ENCODE measurements around the gene GMEB2.
"Not testable (repeated sequence)": the region's sequence is repeated elsewhere in the genome, so short reads cannot be mapped to it uniquely, and the experiment has no call there.

Gene GMEB2

GRCh38 chr20:63656451-63656850 is 29.6 kb upstream of the GMEB2 start:
- H3K9ac ChIP-seq (ENCODE audit: low read depth, low read length) = no peak overlapping the region
- peaks cover 31% of the 10 kb centered on the region for H3K4me1 ChIP-seq (ENCODE audit: control insufficient read depth, insufficient read depth, low read length)
- H3K27me3 ChIP-seq (ENCODE audit: control insufficient read depth, insufficient read depth, low read length) = no peaks in the 10 kb centered on the region

GRCh38 chr20:63655249-63655648 is 28.3 kb upstream of the GMEB2 start:
- no peaks in the 10 kb centered on the region for H3K9me3 ChIP-seq (replicated peaks; ENCODE audit: low read length)

More at GRCh38 chr20:63656451-63656850, 29.6 kb upstream of the GMEB2 start:
- Histone ChIP-seq H3K36me3 (ENCODE audit: insufficient read depth, low read length) (peaks cover 10% of the 10 kb centered on the region), H3K4me3 (ENCODE audit: low read length) (no peak overlapping the region), H3K4me2 (ENCODE audit: low read length) (no peak overlapping the region), H3K9me3 (replicated peaks; ENCODE audit: low read length) (no peaks in the 10 kb centered on the region)

GRCh38 chr20:63653974-63654668 is 27.2 kb upstream of the GMEB2 start:
- no peaks in the 10 kb centered on the region for H3K36me3 ChIP-seq (ENCODE audit: insufficient read depth, low read length)
- H3K9ac ChIP-seq (ENCODE audit: low read depth, low read length) = peak overlapping the region; percentile 35
- H3K4me2 ChIP-seq (ENCODE audit: low read length) = peak overlapping the region; percentile 74
- no peaks in the 10 kb centered on the region for H3K9me3 ChIP-seq (replicated peaks; ENCODE audit: low read length)
- no peak overlapping the region for H3K4me3 ChIP-seq (ENCODE audit: low read length)
- no peaks in the 10 kb centered on the region for H3K27me3 ChIP-seq (ENCODE audit: control insufficient read depth, insufficient read depth, low read length)
- peaks cover 25% of the 10 kb centered on the region for H3K4me1 ChIP-seq (ENCODE audit: control insufficient read depth, insufficient read depth, low read length)

More at GRCh38 chr20:63655249-63655648, 28.3 kb upstream of the GMEB2 start:
- no peak overlapping the region for H3K4me2 ChIP-seq (ENCODE audit: low read length)
- no peaks in the 10 kb centered on the region for H3K27me3 ChIP-seq (ENCODE audit: control insufficient read depth, insufficient read depth, low read length)
- no peak overlapping the region for H3K9ac ChIP-seq (ENCODE audit: low read depth, low read length)
- peaks cover 31% of the 10 kb centered on the region for H3K4me1 ChIP-seq (ENCODE audit: control insufficient read depth, insufficient read depth, low read length)
- H3K4me3 ChIP-seq (ENCODE audit: low read length) = no peak overlapping the region
- H3K36me3 ChIP-seq (ENCODE audit: insufficient read depth, low read length) = no peaks in the 10 kb centered on the region

DNA sequence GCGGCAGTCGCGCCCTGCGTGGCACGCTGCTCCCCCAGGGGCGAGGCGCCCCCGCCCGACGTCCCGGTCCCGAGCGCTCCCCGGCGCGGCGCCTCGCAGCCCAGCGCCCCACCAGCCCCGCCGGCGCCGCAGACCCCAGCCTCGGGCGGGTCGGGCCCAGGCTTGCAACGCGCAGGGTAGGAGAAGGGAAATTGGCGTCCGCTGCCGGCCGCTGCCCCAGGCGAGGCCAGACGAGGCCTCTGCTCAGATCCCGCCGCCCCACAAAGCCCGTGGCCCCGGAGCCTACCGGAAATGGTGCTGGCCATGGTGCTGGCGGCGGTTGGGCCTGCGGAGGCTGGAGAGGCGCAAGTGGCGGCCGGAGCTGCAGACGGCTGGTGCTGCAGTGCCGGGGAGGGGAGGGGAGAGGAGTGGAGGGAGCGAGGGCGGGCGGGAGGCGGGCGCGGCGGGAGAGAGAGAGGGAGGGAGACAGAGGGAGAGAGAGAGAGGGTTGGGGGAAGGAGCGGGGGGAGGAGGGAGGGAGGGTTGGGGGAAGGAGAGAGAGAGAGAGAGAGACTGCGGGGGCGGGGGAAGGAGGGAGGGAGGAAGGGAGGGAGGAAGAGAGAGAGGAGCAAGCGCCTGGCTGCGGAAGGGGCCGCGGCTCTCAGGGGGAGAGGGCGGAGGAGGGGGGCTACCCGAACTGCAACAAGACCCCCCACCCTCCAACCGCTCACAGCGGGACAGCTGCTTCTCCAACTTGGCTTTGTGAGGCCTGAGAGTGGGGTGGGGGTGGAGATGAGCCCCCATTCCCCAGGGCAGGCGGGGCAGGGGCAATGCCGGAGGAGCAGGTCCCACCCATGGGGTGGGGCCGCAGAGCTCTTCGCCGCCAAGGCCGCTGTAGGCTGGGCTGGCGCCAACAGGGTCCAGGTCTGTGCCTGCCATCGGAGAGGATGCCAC is 26.4 kb upstream of the GMEB2 start, which contains the start of gene STMN3:
Gene STMN3, minus strand, starts transcription at position 384 of the 933 bp plus-strand sequence. Its CDS starts 79 bp downstream, at position 305.
- Histone ChIP-seq H3K27me3 (ENCODE audit: control insufficient read depth, insufficient read depth, low read length) (no peaks in the 10 kb centered on the region), H3K36me3 (ENCODE audit: insufficient read depth, low read length) (no peaks in the 10 kb centered on the region), H3K4me1 (ENCODE audit: control insufficient read depth, insufficient read depth, low read length) (peaks cover 22% of the 10 kb centered on the region), H3K4me2 (ENCODE audit: low read length) (peak within 1 kb of the TSS; percentile 89), H3K9ac (ENCODE audit: low read depth, low read length) (peak within 1 kb of the TSS; percentile 38), H3K4me3 (ENCODE audit: low read length) (peak within 1 kb of the TSS; percentile 75), H3K9me3 (replicated peaks; ENCODE audit: low read length) (no peaks in the 10 kb centered on the region)

DNA sequence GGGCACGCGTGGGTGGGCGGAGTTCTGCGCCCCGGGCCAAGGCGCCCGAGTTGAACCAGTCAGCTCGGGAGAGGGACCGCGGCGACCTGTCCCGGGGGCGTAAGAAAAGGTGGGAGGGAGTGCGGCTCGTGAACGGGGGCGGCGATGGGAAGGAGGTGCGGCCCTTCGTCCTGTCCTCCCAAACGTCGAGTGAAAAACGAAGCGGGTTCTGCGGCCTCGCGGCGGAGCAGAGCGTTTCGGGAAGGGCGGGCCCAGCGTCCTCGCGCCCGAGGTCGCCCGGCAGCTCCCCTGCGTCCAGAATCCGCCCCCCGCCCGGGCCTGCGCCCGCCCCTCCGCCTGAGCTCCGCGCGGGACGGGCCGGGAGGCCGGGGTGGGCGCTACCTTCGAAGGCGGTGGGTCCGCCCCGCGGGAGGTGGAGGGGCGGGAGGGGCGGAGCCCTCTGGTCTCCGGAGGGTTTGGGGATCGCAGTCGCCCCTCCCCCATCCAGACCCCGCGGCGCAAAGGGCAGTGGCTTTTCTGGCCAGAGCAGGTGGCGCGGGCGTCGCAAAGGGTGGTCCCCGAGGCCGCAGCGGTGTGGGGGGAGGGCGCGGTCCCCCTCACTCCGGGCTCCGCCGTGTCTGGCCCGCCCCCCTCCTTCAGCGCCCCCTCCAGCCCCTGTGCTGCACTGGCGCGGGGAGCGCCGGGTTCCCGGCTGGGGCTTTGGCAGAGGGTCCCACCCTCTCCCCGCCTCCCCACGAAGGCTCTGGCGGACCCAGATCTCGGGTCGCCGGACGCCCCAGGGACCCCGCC is 25.5 kb upstream of the GMEB2 start:
- peak overlapping the region; percentile 38 for H3K9ac ChIP-seq (ENCODE audit: low read depth, low read length)
- H3K4me2 ChIP-seq (ENCODE audit: low read length) = peak overlapping the region; percentile 89

DNA sequence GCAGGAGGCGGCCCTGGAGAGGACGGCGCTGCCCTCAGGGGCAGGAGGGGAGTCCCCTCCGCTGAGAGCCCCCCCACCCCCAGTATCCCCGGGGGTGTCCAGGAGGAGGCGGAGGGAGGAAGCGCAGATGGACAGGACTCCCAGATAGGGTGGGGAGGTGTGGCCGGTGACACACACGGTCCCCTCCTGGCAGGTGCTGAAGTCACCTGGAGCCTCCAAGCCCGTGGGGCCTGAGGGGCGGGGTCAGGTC is 25.0 kb upstream of the GMEB2 start:
- H3K36me3 ChIP-seq (ENCODE audit: insufficient read depth, low read length) = no peaks in the 10 kb centered on the region
- H3K4me2 ChIP-seq (ENCODE audit: low read length) = peak overlapping the region; percentile 89
- no peaks in the 10 kb centered on the region for H3K27me3 ChIP-seq (ENCODE audit: control insufficient read depth, insufficient read depth, low read length)
- no peak overlapping the region for H3K9ac ChIP-seq (ENCODE audit: low read depth, low read length)
- no peaks in the 10 kb centered on the region for H3K9me3 ChIP-seq (replicated peaks; ENCODE audit: low read length)
- H3K4me1 ChIP-seq (ENCODE audit: control insufficient read depth, insufficient read depth, low read length) = peaks cover 12% of the 10 kb centered on the region
- H3K4me3 ChIP-seq (ENCODE audit: low read length) = peak overlapping the region; percentile 75

More for the DNA sequence above, 25.5 kb upstream of the GMEB2 start:
- Histone ChIP-seq H3K4me1 (ENCODE audit: control insufficient read depth, insufficient read depth, low read length) (peaks cover 16% of the 10 kb centered on the region), H3K27me3 (ENCODE audit: control insufficient read depth, insufficient read depth, low read length) (no peaks in the 10 kb centered on the region), H3K9me3 (replicated peaks; ENCODE audit: low read length) (no peaks in the 10 kb centered on the region), H3K36me3 (ENCODE audit: insufficient read depth, low read length) (no peaks in the 10 kb centered on the region), H3K4me3 (ENCODE audit: low read length) (peak overlapping the region; percentile 75)

- not testable (repeated sequence) for H3K4me2 ChIP-seq (ENCODE audit: low read length); H3K9ac ChIP-seq (ENCODE audit: low read depth, low read length); H3K9me3 ChIP-seq (replicated peaks; ENCODE audit: low read length); H3K27me3 ChIP-seq (ENCODE audit: control insufficient read depth, insufficient read depth, low read length); H3K36me3 ChIP-seq (ENCODE audit: insufficient read depth, low read length); H3K4me3 ChIP-seq (ENCODE audit: low read length)
- H3K4me1 ChIP-seq (ENCODE audit: control insufficient read depth, insufficient read depth, low read length) = peaks cover 12% of the 10 kb centered on the region
Observed at GRCh38 chr20:63650486-63650885, 23.6 kb upstream of the GMEB2 start.

DNA sequence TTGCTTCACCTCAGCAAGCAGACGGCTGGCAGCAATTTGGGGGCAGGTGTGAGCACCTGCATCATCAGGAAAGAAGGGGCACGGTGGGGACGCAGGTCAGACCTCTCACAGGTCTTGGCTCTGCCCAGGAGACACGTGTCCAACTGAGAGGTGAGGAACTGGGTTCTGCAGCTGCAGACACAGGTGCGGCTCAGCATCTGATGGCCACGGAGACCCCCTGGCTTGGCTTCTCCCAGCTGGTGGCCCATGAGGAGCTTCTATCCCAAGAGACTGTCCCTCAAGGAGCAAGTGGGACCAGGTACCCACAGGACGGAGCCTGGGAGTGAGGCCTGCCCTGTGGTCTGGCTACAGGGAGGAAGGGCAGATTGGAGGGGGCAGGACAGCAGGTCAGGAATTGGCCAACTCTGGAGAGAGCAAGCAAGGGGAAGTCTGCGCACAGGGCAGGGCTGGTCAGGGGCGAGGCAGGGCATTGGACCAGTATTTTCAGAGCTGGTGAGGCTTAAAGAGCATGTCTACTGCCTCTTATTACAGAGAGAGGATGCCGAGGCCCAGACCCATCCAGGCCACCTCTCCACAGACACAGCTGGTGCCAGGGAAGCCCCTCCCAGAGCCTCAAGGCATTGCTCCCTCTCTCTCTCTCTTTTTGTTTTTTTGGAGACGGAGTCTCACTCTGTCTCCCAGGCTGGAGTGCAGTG is 22.1 kb upstream of the GMEB2 start:
- no peaks in the 10 kb centered on the region for H3K36me3 ChIP-seq (ENCODE audit: insufficient read depth, low read length)
- H3K4me2 ChIP-seq (ENCODE audit: low read length) = no peak overlapping the region
- no peak overlapping the region for H3K4me3 ChIP-seq (ENCODE audit: low read length)
- H3K9me3 ChIP-seq (replicated peaks; ENCODE audit: low read length) = no peaks in the 10 kb centered on the region
- H3K27me3 ChIP-seq (ENCODE audit: control insufficient read depth, insufficient read depth, low read length) = no peaks in the 10 kb centered on the region
- H3K9ac ChIP-seq (ENCODE audit: low read depth, low read length) = no peak overlapping the region
- peaks cover 12% of the 10 kb centered on the region for H3K4me1 ChIP-seq (ENCODE audit: control insufficient read depth, insufficient read depth, low read length)

- Histone ChIP-seq H3K36me3 (ENCODE audit: insufficient read depth, low read length) (no peaks in the 10 kb centered on the region), H3K9me3 (replicated peaks; ENCODE audit: low read length) (no peaks in the 10 kb centered on the region), H3K4me1 (ENCODE audit: control insufficient read depth, insufficient read depth, low read length) (peaks cover 12% of the 10 kb centered on the region), H3K4me3 (ENCODE audit: low read length) (no peak overlapping the region), H3K27me3 (ENCODE audit: control insufficient read depth, insufficient read depth, low read length) (no peaks in the 10 kb centered on the region), H3K4me2 (ENCODE audit: low read length) (no peak overlapping the region), H3K9ac (ENCODE audit: low read depth, low read length) (no peak overlapping the region)
Observed at GRCh38 chr20:63648190-63648589, 21.3 kb upstream of the GMEB2 start.

DNA sequence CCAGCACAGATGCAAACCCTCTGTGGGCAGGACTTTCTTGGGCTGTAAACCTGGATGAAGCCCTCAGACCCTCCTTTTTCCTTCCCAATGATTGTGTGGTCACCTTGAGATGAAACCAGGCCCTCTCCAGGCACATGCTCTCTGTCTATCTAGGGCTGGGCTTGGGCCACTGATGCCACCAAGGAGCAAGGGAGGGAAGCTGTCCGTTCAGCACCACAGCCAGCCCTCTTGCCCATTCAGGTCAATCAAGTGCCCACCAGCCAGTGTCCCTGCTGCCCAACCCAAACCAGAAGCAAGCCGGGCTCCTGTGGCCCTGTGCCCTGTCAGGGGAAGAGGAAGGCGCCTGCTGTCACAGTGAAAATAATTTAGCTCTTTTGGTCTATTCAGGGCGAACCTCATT is 18.3 kb upstream of the GMEB2 start:
- Histone ChIP-seq H3K9me3 (replicated peaks; ENCODE audit: low read length) (no peaks in the 10 kb centered on the region), H3K4me2 (ENCODE audit: low read length) (no peak overlapping the region), H3K4me1 (ENCODE audit: control insufficient read depth, insufficient read depth, low read length) (peaks cover 11% of the 10 kb centered on the region), H3K36me3 (ENCODE audit: insufficient read depth, low read length) (no peaks in the 10 kb centered on the region), H3K4me3 (ENCODE audit: low read length) (no peak overlapping the region), H3K9ac (ENCODE audit: low read depth, low read length) (no peak overlapping the region), H3K27me3 (ENCODE audit: control insufficient read depth, insufficient read depth, low read length) (no peaks in the 10 kb centered on the region)

DNA sequence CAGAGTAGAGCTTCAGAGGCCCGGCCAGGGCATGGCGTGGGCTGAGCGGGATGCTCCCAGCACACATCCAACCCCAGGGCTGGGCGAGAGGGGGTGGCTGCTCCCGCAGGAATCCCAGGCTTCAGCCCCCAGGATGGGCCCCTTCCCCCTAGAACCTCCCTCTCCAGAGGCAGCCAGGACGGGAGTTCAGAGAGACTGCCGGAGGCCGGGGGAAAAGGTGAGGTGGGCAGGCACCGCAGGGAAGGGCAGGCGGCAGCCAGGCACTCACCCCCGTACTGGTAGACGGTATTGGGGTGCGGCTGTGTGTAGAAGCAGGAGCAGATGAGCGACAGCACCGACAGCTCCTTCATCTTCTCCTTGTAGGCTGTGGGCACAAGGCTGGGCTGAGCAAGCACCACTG is 17.0 kb upstream of the GMEB2 start:
- H3K4me2 ChIP-seq (ENCODE audit: low read length) = no peak overlapping the region
- H3K36me3 ChIP-seq (ENCODE audit: insufficient read depth, low read length) = no peaks in the 10 kb centered on the region
- peaks cover 11% of the 10 kb centered on the region for H3K4me1 ChIP-seq (ENCODE audit: control insufficient read depth, insufficient read depth, low read length)
- no peak overlapping the region for H3K4me3 ChIP-seq (ENCODE audit: low read length)
- no peaks in the 10 kb centered on the region for H3K27me3 ChIP-seq (ENCODE audit: control insufficient read depth, insufficient read depth, low read length)
- no peak overlapping the region for H3K9ac ChIP-seq (ENCODE audit: low read depth, low read length)
- no peaks in the 10 kb centered on the region for H3K9me3 ChIP-seq (replicated peaks; ENCODE audit: low read length)

All from skeletal muscle satellite cell (primary cell).